Smooth muscle cell (in vitro differentiated cells): ENCODE measurements around the gene BCORL1. TPM values are rescaled to one million over a fixed set of nuclear protein-coding genes. Genes with fewer than 3 reads are reported as not detected.

ENCODE experiments used
- DNase-seq: peaks from one replicate; lab custom pipeline; 2025; ENCODE audit not compliant: unreplicated experiment; lab: John Stamatoyannopoulos, UW
- H2AFZ ChIP-seq: fragments of 200-600 bp; sonication (generic); 2 replicates; pipeline ENCODE4 v1.6.0; 2016; ENCODE audit warnings: antibody characterized with exemption, low read depth, mild to moderate bottlenecking
- H3F3A ChIP-seq: fragments of 200-600 bp; sonication (generic); 2 replicates; pipeline ENCODE4 v1.6.0; 2017; ENCODE audit warnings: antibody characterized with exemption, low read depth
- H3K27ac ChIP-seq: fragments of 200-600 bp; sonication (generic); 2 replicates; pipeline ENCODE4 v1.5.1; 2016; ENCODE audit warnings: low read depth, mild to moderate bottlenecking
- H3K27me3 ChIP-seq: fragments of 200-600 bp; sonication (generic); 2 replicates; pipeline ENCODE4 v1.6.1; 2016; ENCODE audit warnings: low read depth, mild to moderate bottlenecking
- H3K36me3 ChIP-seq: fragments of 200-600 bp; sonication (generic); 2 replicates; pipeline ENCODE4 v1.5.1; 2016; ENCODE audit warnings: low read depth
- H3K4me1 ChIP-seq: fragments of 200-600 bp; sonication (generic); 2 replicates; pipeline ENCODE4 v1.5.1; 2016; ENCODE audit warnings: low read depth
- H3K4me2 ChIP-seq: fragments of 200-600 bp; sonication (generic); 2 replicates; pipeline ENCODE4 v1.6.0; 2016; ENCODE audit warnings: mild to moderate bottlenecking
- H3K4me3 ChIP-seq: fragments of 200-600 bp; sonication (generic); 2 replicates; pipeline ENCODE4 v1.5.1; 2016; ENCODE audit warnings: mild to moderate bottlenecking
- H3K79me2 ChIP-seq: fragments of 200-600 bp; sonication (generic); 2 replicates; pipeline ENCODE4 v1.6.0; 2016; ENCODE audit warnings: low read depth, mild to moderate bottlenecking
- H3K9ac ChIP-seq: fragments of 200-600 bp; sonication (generic); 2 replicates; pipeline ENCODE4 v1.6.0; 2016; ENCODE audit warnings: low read depth
- H3K9me3 ChIP-seq: fragments of 200-600 bp; sonication (generic); replicated peaks from 2 replicates; pipeline ENCODE4 v1.5.1; 2016; ENCODE audit warnings: low read depth
- H4K20me1 ChIP-seq: fragments of 200-600 bp; sonication (generic); 2 replicates; pipeline ENCODE4 v1.6.0; 2016; ENCODE audit warnings: low read depth
- WGBS: methylation state at CpG from one replicate; pipeline ENCODE4 v1.1.7; 2016; ENCODE audit warnings: low lambda C conversion rate; 5-methylcytosine and 5-hydroxymethylcytosine counted together
- polyA plus RNA-seq: library from polyadenylated mRNA; unstranded; fragments of >200 nt; fragmentation: Nextera tagmentation; extraction: Ambion mirVana; gene quantifications from 2 replicates; pipeline ENCODE4 v1.2.1, GENCODE V29; 2016
- total RNA-seq: library from RNA; depleted of rRNA; stranded (reverse); fragments of >200 nt; gene quantifications from 2 replicates; pipeline ENCODE4 v1.2.3, GENCODE V29; 2014
- TF ChIP-seq, protein P1 (sequence below): fragments of 200-600 bp; sonication (generic); IDR thresholded peaks from 2 replicates; pipeline ENCODE4 v1.5.1; 2017; ENCODE audit warnings: borderline replicate concordance, mild to moderate bottlenecking, antibody characterized with exemption; ENCODE audit not compliant: insufficient read depth, poor library complexity, severe bottlenecking

BCORL1 gene
- total and polyA plus RNA-seq, 2 experiments from 2014 or later: 3.0 to 8.0 TPM

DNA sequence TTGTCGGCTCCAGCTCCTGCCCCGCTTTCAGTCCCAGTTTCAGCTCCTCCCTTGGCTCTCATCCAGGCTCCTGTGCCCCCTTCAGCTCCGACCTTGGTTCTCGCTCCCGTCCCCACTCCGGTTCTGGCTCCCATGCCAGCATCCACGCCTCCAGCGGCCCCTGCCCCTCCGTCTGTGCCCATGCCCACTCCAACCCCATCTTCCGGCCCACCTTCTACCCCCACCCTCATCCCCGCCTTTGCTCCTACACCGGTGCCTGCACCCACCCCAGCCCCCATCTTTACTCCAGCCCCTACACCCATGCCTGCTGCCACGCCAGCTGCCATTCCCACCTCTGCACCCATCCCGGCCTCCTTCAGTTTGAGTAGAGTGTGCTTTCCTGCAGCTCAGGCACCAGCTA lies 31.2 kb downstream of the BCORL1 start:
- WGBS: 91% methylated on average over 11 of the region's 14 CpGs
- H3K27ac ChIP-seq: no peak overlapping the region
- TF ChIP-seq, protein P1, sequence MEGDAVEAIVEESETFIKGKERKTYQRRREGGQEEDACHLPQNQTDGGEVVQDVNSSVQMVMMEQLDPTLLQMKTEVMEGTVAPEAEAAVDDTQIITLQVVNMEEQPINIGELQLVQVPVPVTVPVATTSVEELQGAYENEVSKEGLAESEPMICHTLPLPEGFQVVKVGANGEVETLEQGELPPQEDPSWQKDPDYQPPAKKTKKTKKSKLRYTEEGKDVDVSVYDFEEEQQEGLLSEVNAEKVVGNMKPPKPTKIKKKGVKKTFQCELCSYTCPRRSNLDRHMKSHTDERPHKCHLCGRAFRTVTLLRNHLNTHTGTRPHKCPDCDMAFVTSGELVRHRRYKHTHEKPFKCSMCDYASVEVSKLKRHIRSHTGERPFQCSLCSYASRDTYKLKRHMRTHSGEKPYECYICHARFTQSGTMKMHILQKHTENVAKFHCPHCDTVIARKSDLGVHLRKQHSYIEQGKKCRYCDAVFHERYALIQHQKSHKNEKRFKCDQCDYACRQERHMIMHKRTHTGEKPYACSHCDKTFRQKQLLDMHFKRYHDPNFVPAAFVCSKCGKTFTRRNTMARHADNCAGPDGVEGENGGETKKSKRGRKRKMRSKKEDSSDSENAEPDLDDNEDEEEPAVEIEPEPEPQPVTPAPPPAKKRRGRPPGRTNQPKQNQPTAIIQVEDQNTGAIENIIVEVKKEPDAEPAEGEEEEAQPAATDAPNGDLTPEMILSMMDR: no peak
- H3K4me1 ChIP-seq: no peaks in the 10 kb centered on the region
- H3K9me3 ChIP-seq: peaks cover under 1% of the 10 kb centered on the region
- no peaks in the 10 kb centered on the region for H3F3A ChIP-seq
- peaks cover 6% of the 10 kb centered on the region for H4K20me1 ChIP-seq
- no peak overlapping the region for H3K4me2 ChIP-seq
- no peaks in the 10 kb centered on the region for H3K79me2 ChIP-seq
- H2AFZ ChIP-seq: no peak overlapping the region
- no peak overlapping the region for H3K9ac ChIP-seq
- no peaks in the 10 kb centered on the region for H3K36me3 ChIP-seq
- H3K27me3 ChIP-seq: no peaks in the 10 kb centered on the region
- no peak for DNase-seq
- H3K4me3 ChIP-seq: no peak overlapping the region

DNA sequence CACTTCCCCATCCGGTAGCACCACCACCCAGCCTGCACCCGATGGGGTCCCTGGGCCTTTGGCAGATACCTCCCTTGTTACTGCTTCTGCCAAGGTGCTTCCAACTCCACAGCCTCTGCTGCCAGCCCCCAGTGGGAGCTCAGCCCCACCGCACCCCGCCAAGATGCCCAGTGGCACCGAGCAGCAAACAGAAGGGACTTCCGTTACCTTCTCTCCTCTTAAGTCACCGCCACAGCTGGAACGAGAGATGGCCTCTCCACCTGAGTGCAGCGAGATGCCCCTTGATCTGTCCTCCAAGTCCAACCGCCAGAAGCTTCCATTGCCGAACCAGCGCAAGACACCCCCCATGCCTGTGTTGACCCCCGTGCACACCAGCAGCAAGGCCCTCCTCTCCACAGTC lies 31.9 kb downstream of the BCORL1 start:
- Histone ChIP-seq H2AFZ (no peak overlapping the region), H4K20me1 (peaks cover 12% of the 10 kb centered on the region), H3K4me3 (no peak overlapping the region), H3K4me1 (no peaks in the 10 kb centered on the region), H3K9ac (no peak overlapping the region), H3K27me3 (no peaks in the 10 kb centered on the region), H3K9me3 (no peaks in the 10 kb centered on the region), H3K4me2 (no peak overlapping the region), H3K27ac (no peak overlapping the region), H3K79me2 (no peaks in the 10 kb centered on the region), H3F3A (no peaks in the 10 kb centered on the region), H3K36me3 (no peaks in the 10 kb centered on the region)
- no peak for DNase-seq
- TF ChIP-seq, protein P1: no peak
- 97% methylated on average over 13 of the region's 13 CpGs for WGBS

DNA sequence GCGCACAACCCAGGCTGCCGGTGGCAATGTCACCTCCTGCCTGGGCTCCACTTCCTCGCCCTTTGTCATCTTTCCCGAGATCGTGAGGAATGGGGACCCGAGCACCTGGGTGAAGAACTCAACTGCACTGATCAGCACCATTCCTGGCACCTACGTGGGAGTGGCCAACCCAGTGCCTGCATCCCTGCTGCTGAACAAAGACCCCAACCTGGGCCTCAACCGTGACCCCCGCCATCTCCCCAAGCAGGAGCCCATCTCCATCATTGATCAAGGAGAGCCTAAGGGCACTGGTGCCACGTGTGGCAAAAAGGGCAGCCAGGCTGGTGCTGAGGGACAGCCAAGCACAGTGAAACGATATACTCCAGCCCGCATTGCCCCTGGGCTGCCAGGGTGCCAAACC lies 32.3 kb downstream of the BCORL1 start:
- H2AFZ ChIP-seq: no peak overlapping the region
- no peak overlapping the region for H3K4me3 ChIP-seq
- H3K36me3 ChIP-seq: no peaks in the 10 kb centered on the region
- WGBS: 91% methylated on average over 12 of the region's 12 CpGs
- no peak overlapping the region for H3K27ac ChIP-seq
- DNase-seq: no peak
- H3K4me1 ChIP-seq: no peaks in the 10 kb centered on the region
- H3K79me2 ChIP-seq: no peaks in the 10 kb centered on the region
- TF ChIP-seq, protein P1: no peak
- no peaks in the 10 kb centered on the region for H3K27me3 ChIP-seq
- H3F3A ChIP-seq: no peaks in the 10 kb centered on the region
- H3K9me3 ChIP-seq: no peaks in the 10 kb centered on the region
- no peak overlapping the region for H3K9ac ChIP-seq
- peaks cover 16% of the 10 kb centered on the region for H4K20me1 ChIP-seq
- no peak overlapping the region for H3K4me2 ChIP-seq

DNA sequence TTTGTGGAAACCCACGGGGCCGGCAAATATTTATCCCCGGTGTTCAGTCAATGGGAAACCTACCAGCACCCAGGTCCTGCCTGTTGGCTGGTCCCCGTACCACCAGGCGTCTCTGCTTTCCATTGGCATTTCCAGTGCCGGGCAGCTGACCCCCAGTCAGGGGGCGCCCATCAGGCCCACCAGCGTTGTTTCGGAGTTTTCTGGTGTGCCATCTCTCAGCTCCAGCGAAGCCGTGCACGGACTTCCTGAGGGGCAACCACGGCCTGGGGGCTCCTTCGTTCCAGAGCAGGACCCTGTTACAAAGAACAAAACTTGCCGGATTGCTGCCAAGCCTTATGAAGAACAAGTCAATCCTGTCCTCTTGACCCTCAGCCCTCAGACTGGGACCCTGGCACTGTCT lies 32.7 kb downstream of the BCORL1 start:
- WGBS: 94% methylated on average over 15 of the region's 15 CpGs
- Histone ChIP-seq H3F3A (no peaks in the 10 kb centered on the region), H3K4me3 (no peak overlapping the region), H4K20me1 (peaks cover 19% of the 10 kb centered on the region), H3K27me3 (no peaks in the 10 kb centered on the region), H3K27ac (no peak overlapping the region), H3K9ac (no peak overlapping the region), H3K4me1 (no peaks in the 10 kb centered on the region), H3K9me3 (no peaks in the 10 kb centered on the region), H2AFZ (no peak overlapping the region), H3K4me2 (no peak overlapping the region), H3K36me3 (no peaks in the 10 kb centered on the region), H3K79me2 (no peaks in the 10 kb centered on the region)
- no peak for DNase-seq
- TF ChIP-seq, protein P1: no peak
